Endothelial cell of umbilical vein (primary cell): ENCODE data around the gene CCSER2. TPM values are rescaled to one million over a fixed set of nuclear protein-coding genes. Genes with fewer than 3 reads are reported as not detected.

Experiments used
- BruUV-seq: library from RNA; stranded (reverse); fragments of 400-500 nt; replicated peaks from 2 replicates; lab custom pipeline; 2021; lab: Mats Ljungman, UMichigan
- CTCF ChIA-PET: fragments of 300-600, 350-600 bp; sonication (Branson Sonifier 250); formaldehyde crosslinking; loops from one replicate; lab custom pipeline; 2021; ENCODE audit warnings: antibody characterized with exemption, inconsistent platforms; lab: Charles Lee
- POLR2A ChIA-PET: fragments of 300-600, 350-600 bp; sonication (Branson Sonifier 250); formaldehyde crosslinking; loops from one replicate; lab custom pipeline; 2021; ENCODE audit warnings: antibody characterized with exemption, inconsistent platforms; lab: Charles Lee
- DNase-seq: peaks from one replicate; pipeline ENCODE4 v3.0.0-alpha.2; 2011; ENCODE audit warnings: low read depth, low spot score
- FAIRE-seq: peaks from 2 replicates; lab custom pipeline; 2011; peaks lifted over from hg19 to GRCh38; lab: Jason Lieb, UNC
- H2AFZ ChIP-seq: 2 replicates; pipeline ENCODE4 v1.6.0; 2012; ENCODE audit warnings: low read depth, low read length, control low read depth, inconsistent platforms
- H3K27ac ChIP-seq: 2 replicates; pipeline ENCODE4 v1.5.1; 2011; ENCODE audit warnings: low read depth, mild to moderate bottlenecking, control low read depth, low read length, moderate library complexity; ENCODE audit not compliant: insufficient read depth
- H3K27me3 ChIP-seq, 2 experiments: 2 replicates each; pipeline versions ENCODE4 v1.6.0 to v1.6.1; 2011; ENCODE audit warnings: low read length in 2 of 2, mixed read lengths in 1 of 2; ENCODE audit not compliant: control insufficient read depth in 2 of 2, insufficient read depth in 2 of 2
- H3K36me3 ChIP-seq, 2 experiments: 2 replicates in 1 of 2; 3 replicates in 1 of 2; pipeline ENCODE4 v1.5.1; 2011; ENCODE audit warnings: low read length in 2 of 2, mild to moderate bottlenecking in 1 of 2, moderate library complexity in 1 of 2; ENCODE audit not compliant: control insufficient read depth in 2 of 2, insufficient read depth in 2 of 2; ENCODE audit errors: extremely low read depth in 1 of 2
- H3K4me1 ChIP-seq: 3 replicates; pipeline ENCODE4 v1.5.1; 2011; ENCODE audit warnings: mild to moderate bottlenecking, low read length; ENCODE audit not compliant: control insufficient read depth, insufficient read depth; ENCODE audit errors: extremely low read depth
- H3K4me2 ChIP-seq: 2 replicates; pipeline ENCODE4 v1.6.1; 2011; ENCODE audit warnings: low read length, control low read depth, mixed read lengths; ENCODE audit not compliant: insufficient read depth
- H3K4me3 ChIP-seq, 3 experiments: fragments of 200-600 bp in 1 of 3; sonication (generic), shearing (Covaris generic) in 1 of 3; replicated peaks in 1 of 3; 2 replicates each; pipeline ENCODE4 v1.5.1; 2011 to 2016; ENCODE audit warnings: control low read depth in 3 of 3, low read length in 3 of 3, mild to moderate bottlenecking in 2 of 3, inconsistent platforms in 1 of 3, low read depth in 1 of 3, moderate library complexity in 1 of 3; ENCODE audit not compliant: insufficient read depth in 1 of 3
- H3K79me2 ChIP-seq: 2 replicates; pipeline ENCODE4 v1.6.0; 2012; ENCODE audit warnings: low read length, inconsistent platforms; ENCODE audit not compliant: control insufficient read depth, insufficient read depth
- H3K9ac ChIP-seq: replicated peaks from 2 replicates; pipeline ENCODE3; 2011; ENCODE audit warnings: low read length, control low read depth; ENCODE audit not compliant: insufficient read depth; ENCODE audit errors: extremely low read depth
- H3K9me1 ChIP-seq: replicated peaks from 3 replicates; pipeline ENCODE4 v1.6.0; 2011; ENCODE audit warnings: mild to moderate bottlenecking, low read length; ENCODE audit not compliant: control insufficient read depth, insufficient read depth; ENCODE audit errors: extremely low read depth
- H3K9me3 ChIP-seq: replicated peaks from 2 replicates; pipeline ENCODE4 v1.5.1; 2012; ENCODE audit warnings: low read length, inconsistent platforms; ENCODE audit not compliant: control insufficient read depth, insufficient read depth
- H4K20me1 ChIP-seq: replicated peaks from 2 replicates; pipeline ENCODE3; 2011; ENCODE audit warnings: mild to moderate bottlenecking, low read length; ENCODE audit not compliant: control insufficient read depth, insufficient read depth; ENCODE audit errors: extremely low read depth
- CTCF ChIP-seq, 2 donors: IDR thresholded peaks; 1 replicate in 1 of 2; 2 replicates in 1 of 2; pipeline ENCODE4 v1.5.1; 2011; ENCODE audit warnings: low read length in 2 of 2, mild to moderate bottlenecking in 2 of 2, moderate library complexity in 2 of 2, control low read depth in 1 of 2, inconsistent platforms in 1 of 2, low read depth in 1 of 2; ENCODE audit not compliant: insufficient read depth in 1 of 2; ENCODE audit errors: extremely low read depth in 1 of 2
- EZH2 ChIP-seq: IDR thresholded peaks from 2 replicates; pipeline ENCODE4 v1.6.1; 2012; ENCODE audit warnings: borderline replicate concordance, low read depth, mild to moderate bottlenecking, moderate library complexity, low read length, inconsistent platforms; ENCODE audit not compliant: severe bottlenecking
- FOS ChIP-seq: IDR thresholded peaks from 2 replicates; pipeline ENCODE4 v1.6.1; 2011; ENCODE audit warnings: mild to moderate bottlenecking, low read length, moderate library complexity, borderline replicate concordance; ENCODE audit not compliant: insufficient read depth
- GATA2 ChIP-seq: IDR thresholded peaks from 2 replicates; pipeline ENCODE4 v1.7.0; 2011; ENCODE audit warnings: low read depth, mild to moderate bottlenecking, moderate library complexity, mixed read lengths, low read length; ENCODE audit not compliant: insufficient read length, insufficient read depth
- JUN ChIP-seq: IDR thresholded peaks from 2 replicates; pipeline ENCODE4 v1.6.1; 2011; ENCODE audit warnings: borderline replicate concordance, low read depth; ENCODE audit not compliant: insufficient read length, insufficient read depth
- MAX ChIP-seq: IDR thresholded peaks from 2 replicates; pipeline ENCODE4 v1.6.1; 2011; ENCODE audit not compliant: insufficient read depth, insufficient read length
- MYC ChIP-seq: IDR thresholded peaks from one replicate; pipeline ENCODE4 v1.6.1; 2011; ENCODE audit warnings: mild to moderate bottlenecking, low read depth, low read length
- POLR2A ChIP-seq: IDR thresholded peaks from 2 replicates; pipeline ENCODE4 v1.6.1; 2012; ENCODE audit warnings: low read depth, mild to moderate bottlenecking, control low read depth, low read length
- POLR2AphosphoS5 ChIP-seq: IDR thresholded peaks from 2 replicates; pipeline ENCODE4 v1.6.1; 2012; ENCODE audit warnings: low read depth, mild to moderate bottlenecking, control low read depth, low read length, moderate library complexity; ENCODE audit not compliant: insufficient read depth
- dilution Hi-C: fragments of 300-500 bp; cut with MboI; formaldehyde crosslinking; loops from one replicate; pipeline ENCODE4 v1.15.0; 2019; ENCODE audit warnings: low sequenced_read_pairs; ENCODE audit not compliant: extremely low pct_ligation_motif_present
- intact Hi-C: fragments of 100-400 bp; cut with micrococcal nuclease; formaldehyde crosslinking; loops from one replicate; pipeline ENCODE4 v1.10.0; 2022
- polyA plus RNA-seq, 4 experiments: library from polyadenylated mRNA; depleted of rRNA in 3 of 4; stranded (reverse) in 3 of 4; unstranded in 1 of 4; fragments of >200 nt; gene quantifications; 2 replicates each; pipeline versions ENCODE4 v1.2.1 to v1.2.3, GENCODE V29; 2011 to 2012; ENCODE audit warnings: missing spikeins in 1 of 4
- total RNA-seq: library from RNA; stranded (reverse); gene quantifications from 2 replicates; pipeline ENCODE4 v1.2.3, GENCODE V29; 2021

The CCSER2 gene
- total and polyA plus RNA-seq, 2 donors (not counting 3 experiments of a cell fraction or from before 2014, with no cell fraction given), result 14.5 to 49.3 TPM

- intact Hi-C loops, result no loop called here
- no peak overlapping the region for H3K4me3 ChIP-seq
- peaks cover 2% of the 10 kb centered on the region in 2 experiments for H3K27me3 ChIP-seq
- CTCF ChIA-PET, result interaction anchor here (1.2 to 1.5 kb wide), 3 partner anchors 9 to 15 kb away, joined by 4 to 5 read pairs (median 4); no protein-coding TSS in a partner anchor
- H3K9me1 ChIP-seq, result no peaks in the 10 kb centered on the region
- H4K20me1 ChIP-seq, result no peaks in the 10 kb centered on the region
- no peak overlapping the region for H3K27ac ChIP-seq
- DNase-seq (no peak), FAIRE-seq (no peak)
- BruUV-seq, result no TSS peak
- no peaks in the 10 kb centered on the region for H3K36me3 ChIP-seq
- dilution Hi-C loops, result no loop called here
- H3K9me3 ChIP-seq, result no peaks in the 10 kb centered on the region
- no peak overlapping the region for H3K4me2 ChIP-seq
- H3K9ac ChIP-seq, result no peak overlapping the region
- POLR2A ChIA-PET, result no interaction called here
- no peak overlapping the region for H2AFZ ChIP-seq
- TF ChIP-seq MAX (no peak), GATA2 (no peak), POLR2A (no peak), FOS (no peak), POLR2AphosphoS5 (no peak), CTCF (IDR thresholded peaks at IDR 0.05; ENCODE audit: extremely low read depth in 1 of 2, insufficient read depth in 1 of 2, low read depth in 1 of 2, low read length in 2 of 2) (no peak), EZH2 (no peak), MYC (no peak), JUN (no peak)
- no peaks in the 10 kb centered on the region for H3K4me1 ChIP-seq
- no peaks in the 10 kb centered on the region for H3K79me2 ChIP-seq
Measured at GRCh38 chr10:84551437-84552120, 223.2 kb downstream of the CCSER2 start.
